BJ (cell line): ENCODE data around the gene TSHZ2. TPM values are rescaled to one million over a fixed set of nuclear protein-coding genes. Genes with fewer than 3 reads are reported as not detected.

Experiments
- CTCF ChIA-PET: fragments of 350-600 bp; formaldehyde crosslinking; extraction: SDS; loops from one replicate; lab custom pipeline; 2021; ENCODE audit warnings: antibody characterized with exemption, inconsistent platforms; lab: Yijun Ruan, JAX
- POLR2A ChIA-PET: fragments of 300-600 bp; sonication (Branson Sonifier 250); formaldehyde crosslinking; extraction: SDS; loops from one replicate; lab custom pipeline; 2021; ENCODE audit warnings: antibody characterized with exemption; lab: Charles Lee
- DNase-seq: peaks from one replicate; pipeline ENCODE4 v3.0.0-alpha.2; 2011; ENCODE audit warnings: low read depth
- H3K27me3 ChIP-seq: 2 replicates; pipeline ENCODE4 v1.6.0; 2011; ENCODE audit warnings: low read length; ENCODE audit not compliant: control insufficient read depth, insufficient read depth
- H3K36me3 ChIP-seq: 2 replicates; pipeline ENCODE4 v1.5.1; 2011; ENCODE audit warnings: low read length; ENCODE audit not compliant: control insufficient read depth, insufficient read depth
- H3K4me3 ChIP-seq: 2 replicates; pipeline ENCODE4 v1.5.1; 2011; ENCODE audit warnings: low read depth, mild to moderate bottlenecking, control low read depth, low read length
- polyA plus RNA-seq: library from polyadenylated mRNA; depleted of rRNA; stranded (reverse); fragments of >200 nt; gene quantifications from 2 replicates; pipeline ENCODE4 v1.2.3, GENCODE V29; 2011
- TF ChIP-seq, protein P1 (sequence below): IDR thresholded peaks from 2 replicates; pipeline ENCODE4 v1.5.1; 2011; ENCODE audit warnings: low read depth, mild to moderate bottlenecking, control low read depth, inconsistent platforms, low read length, moderate library complexity; ENCODE audit not compliant: insufficient read depth

The TSHZ2 gene
- polyA plus RNA-seq, 1 experiment, result not detected

DNA sequence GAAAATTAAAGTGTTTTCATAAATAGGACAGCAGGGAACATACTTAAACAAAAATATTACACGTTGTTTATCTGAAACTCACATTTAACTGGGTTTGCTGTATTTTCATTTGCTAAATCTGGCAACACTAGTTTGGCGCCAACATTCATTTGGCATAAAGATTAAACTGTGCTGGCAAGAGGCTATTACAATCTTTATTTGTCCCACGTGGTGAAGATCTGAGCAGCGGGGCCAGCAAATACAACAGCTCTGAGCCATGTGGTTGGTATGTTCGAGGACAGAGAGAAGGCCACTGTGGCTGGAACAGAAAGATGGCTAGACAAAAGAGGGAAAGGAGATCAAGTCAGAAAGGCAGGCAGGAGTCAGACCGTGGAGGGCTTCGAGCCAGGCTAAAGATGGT is 387.3 kb downstream of the TSHZ2 start:
- TF ChIP-seq, protein P1, sequence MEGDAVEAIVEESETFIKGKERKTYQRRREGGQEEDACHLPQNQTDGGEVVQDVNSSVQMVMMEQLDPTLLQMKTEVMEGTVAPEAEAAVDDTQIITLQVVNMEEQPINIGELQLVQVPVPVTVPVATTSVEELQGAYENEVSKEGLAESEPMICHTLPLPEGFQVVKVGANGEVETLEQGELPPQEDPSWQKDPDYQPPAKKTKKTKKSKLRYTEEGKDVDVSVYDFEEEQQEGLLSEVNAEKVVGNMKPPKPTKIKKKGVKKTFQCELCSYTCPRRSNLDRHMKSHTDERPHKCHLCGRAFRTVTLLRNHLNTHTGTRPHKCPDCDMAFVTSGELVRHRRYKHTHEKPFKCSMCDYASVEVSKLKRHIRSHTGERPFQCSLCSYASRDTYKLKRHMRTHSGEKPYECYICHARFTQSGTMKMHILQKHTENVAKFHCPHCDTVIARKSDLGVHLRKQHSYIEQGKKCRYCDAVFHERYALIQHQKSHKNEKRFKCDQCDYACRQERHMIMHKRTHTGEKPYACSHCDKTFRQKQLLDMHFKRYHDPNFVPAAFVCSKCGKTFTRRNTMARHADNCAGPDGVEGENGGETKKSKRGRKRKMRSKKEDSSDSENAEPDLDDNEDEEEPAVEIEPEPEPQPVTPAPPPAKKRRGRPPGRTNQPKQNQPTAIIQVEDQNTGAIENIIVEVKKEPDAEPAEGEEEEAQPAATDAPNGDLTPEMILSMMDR, result no peak
- POLR2A ChIA-PET, result no interaction called here
- DNase-seq, result no peak
- CTCF ChIA-PET, result no interaction called here
- Histone ChIP-seq H3K27me3 (no peaks in the 10 kb centered on the region), H3K36me3 (no peaks in the 10 kb centered on the region), H3K4me3 (no peak overlapping the region)

DNA sequence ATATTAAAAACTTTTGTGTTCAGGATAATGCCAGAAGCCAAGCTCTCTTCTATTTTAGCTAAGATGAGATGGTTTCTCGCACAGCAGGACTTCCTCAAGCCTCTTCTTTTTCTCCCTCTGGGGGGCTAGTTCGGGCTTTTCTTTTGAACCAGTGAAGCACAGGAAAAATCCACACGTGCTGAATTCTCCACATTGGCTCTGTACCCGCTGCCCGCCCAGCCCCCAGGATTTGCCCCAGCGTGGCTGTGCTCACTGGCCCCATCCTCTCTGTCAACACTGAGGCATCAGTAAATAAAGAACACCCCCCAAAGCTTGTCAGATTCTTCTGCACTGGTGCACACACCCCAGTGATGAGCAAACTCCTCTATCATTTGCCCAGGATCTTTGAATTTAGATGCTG is 388.7 kb downstream of the TSHZ2 start:
- CTCF ChIA-PET, result no interaction called here
- no peak overlapping the region for H3K4me3 ChIP-seq
- DNase-seq, result no peak
- no peaks in the 10 kb centered on the region for H3K36me3 ChIP-seq
- POLR2A ChIA-PET, result no interaction called here
- H3K27me3 ChIP-seq, result no peaks in the 10 kb centered on the region; the same call in 1 of the 2 replicates
- TF ChIP-seq, protein P1, result no peak

DNA sequence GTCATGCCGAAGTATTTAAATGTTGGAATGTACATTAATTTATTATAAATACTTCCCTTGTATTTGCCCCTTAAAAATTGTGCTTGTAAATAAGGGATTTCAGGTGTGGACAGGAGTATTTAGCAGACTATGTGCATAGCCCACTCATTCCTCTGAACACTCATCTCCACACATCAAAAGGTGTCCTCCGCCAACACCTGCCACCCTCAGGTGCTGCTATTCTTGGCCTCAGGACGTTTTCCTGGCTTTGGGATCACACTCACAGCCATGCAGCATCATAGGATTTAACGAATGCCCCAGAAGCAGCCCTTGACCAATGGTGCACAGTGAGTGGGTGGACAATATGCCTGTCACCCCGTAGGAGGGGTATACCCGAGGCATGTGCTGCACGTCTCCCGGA is 390.6 kb downstream of the TSHZ2 start:
- POLR2A ChIA-PET, result no interaction called here
- TF ChIP-seq, protein P1, result no peak

DNA sequence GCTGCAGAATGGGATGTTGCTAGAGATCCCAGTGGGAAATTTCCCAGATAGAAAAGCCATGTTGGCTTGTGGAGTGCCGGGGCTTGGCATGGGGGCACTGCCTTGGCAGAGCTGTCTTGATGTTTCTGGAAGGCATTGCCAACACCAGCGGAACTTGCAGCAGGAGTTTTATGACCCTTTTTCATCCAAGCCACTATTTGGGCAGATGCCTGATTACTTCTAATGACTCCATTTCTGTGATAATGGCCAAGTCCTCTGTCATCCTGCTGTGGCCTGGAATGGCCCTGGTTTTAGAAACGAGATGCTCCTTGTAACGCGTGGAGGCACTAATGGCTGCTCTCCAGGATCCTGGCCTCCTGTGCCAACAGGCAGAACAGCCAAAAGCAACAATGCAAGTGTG is 392.5 kb downstream of the TSHZ2 start:
- ChIA-PET POLR2A (no interaction called here), CTCF (no interaction called here)
- TF ChIP-seq, protein P1, result no peak
- no peak for DNase-seq
- Histone ChIP-seq H3K4me3 (no peak overlapping the region), H3K27me3 (no peaks in the 10 kb centered on the region; the same call in 1 of the 2 replicates), H3K36me3 (no peaks in the 10 kb centered on the region)

More for the DNA sequence above, 390.6 kb downstream of the TSHZ2 start:
- CTCF ChIA-PET, result no interaction called here
- Histone ChIP-seq H3K36me3 (no peaks in the 10 kb centered on the region), H3K4me3 (no peak overlapping the region), H3K27me3 (no peaks in the 10 kb centered on the region; the same call in 1 of the 2 replicates)
- DNase-seq, result no peak

DNA sequence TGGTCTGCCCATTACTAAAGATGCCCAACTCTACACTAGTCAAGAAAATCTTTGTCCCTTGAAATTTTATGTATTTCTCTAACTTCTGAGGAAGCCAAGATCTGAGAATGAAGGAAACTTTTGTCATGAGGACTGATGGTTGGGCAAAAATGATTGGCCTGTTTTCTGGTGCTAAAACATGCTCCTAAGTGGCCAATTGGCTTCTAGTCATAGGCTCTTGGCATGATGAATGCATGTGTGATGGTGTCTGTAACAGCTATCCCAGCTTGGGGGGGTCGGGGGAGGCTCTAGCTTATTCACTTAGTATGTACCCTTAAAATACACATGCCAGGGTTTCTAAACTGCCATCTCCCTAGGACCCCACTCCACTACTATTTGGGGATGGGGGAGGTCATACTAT is 392.9 kb downstream of the TSHZ2 start:
- TF ChIP-seq, protein P1, result no peak
- Histone ChIP-seq H3K36me3 (no peaks in the 10 kb centered on the region), H3K4me3 (no peak overlapping the region), H3K27me3 (no peaks in the 10 kb centered on the region; the same call in 1 of the 2 replicates)
- ChIA-PET POLR2A (no interaction called here), CTCF (no interaction called here)
- no peak for DNase-seq
